Glutamatergic neuron (in vitro differentiated cells): ENCODE results near the gene ACOT11. TPM values are rescaled to one million over a fixed set of nuclear protein-coding genes. Genes with fewer than 3 reads are reported as not detected.

Experiments used
- DNase-seq: peaks from one replicate; pipeline ENCODE4 v3.0.0; 2022
- H3K27ac Mint-ChIP-seq: one replicate; pipeline ENCODE4 v1.8.0; 2020; ENCODE audit warnings: mild to moderate bottlenecking, mixed read lengths, inconsistent platforms; ENCODE audit not compliant: unreplicated experiment
- H3K27me3 Mint-ChIP-seq: one replicate; pipeline ENCODE4 v1.8.0; 2020; ENCODE audit warnings: mild to moderate bottlenecking, moderate library complexity, mixed read lengths, inconsistent platforms; ENCODE audit not compliant: unreplicated experiment
- H3K36me3 Mint-ChIP-seq: one replicate; pipeline ENCODE4 v1.8.0; 2020; ENCODE audit warnings: mild to moderate bottlenecking, mixed read lengths, inconsistent platforms; ENCODE audit not compliant: unreplicated experiment
- H3K4me1 Mint-ChIP-seq: one replicate; pipeline ENCODE4 v1.8.0; 2020; ENCODE audit warnings: mild to moderate bottlenecking, low read depth, mixed read lengths, inconsistent platforms; ENCODE audit not compliant: unreplicated experiment
- H3K4me3 Mint-ChIP-seq: one replicate; pipeline ENCODE4 v1.8.0; 2020; ENCODE audit warnings: mild to moderate bottlenecking, mixed read lengths, inconsistent platforms; ENCODE audit not compliant: unreplicated experiment
- H3K9me3 Mint-ChIP-seq: one replicate; pipeline ENCODE4 v1.8.0; 2020; ENCODE audit warnings: mild to moderate bottlenecking, moderate library complexity, mixed read lengths, inconsistent platforms; ENCODE audit not compliant: unreplicated experiment
- total RNA-seq: library from RNA; stranded (reverse); fragmentation: NEBNext Ultra II Directional; extraction: Animal tissue kit (Norgen Biotek cat#: 25700); gene quantifications from one replicate; pipeline ENCODE4 v1.2.1, GENCODE V29; 2021; ENCODE audit not compliant: unreplicated experiment
- TF ChIP-seq, protein P1 (sequence below): fragments of 200-600 bp; sonication (generic); IDR thresholded peaks from one replicate; pipeline ENCODE4 v1.5.0; 2021; ENCODE audit not compliant: partially characterized antibody, unreplicated experiment

Gene ACOT11
- total RNA-seq, 1 donor from 2014 or later = 0.32 TPM

DNA sequence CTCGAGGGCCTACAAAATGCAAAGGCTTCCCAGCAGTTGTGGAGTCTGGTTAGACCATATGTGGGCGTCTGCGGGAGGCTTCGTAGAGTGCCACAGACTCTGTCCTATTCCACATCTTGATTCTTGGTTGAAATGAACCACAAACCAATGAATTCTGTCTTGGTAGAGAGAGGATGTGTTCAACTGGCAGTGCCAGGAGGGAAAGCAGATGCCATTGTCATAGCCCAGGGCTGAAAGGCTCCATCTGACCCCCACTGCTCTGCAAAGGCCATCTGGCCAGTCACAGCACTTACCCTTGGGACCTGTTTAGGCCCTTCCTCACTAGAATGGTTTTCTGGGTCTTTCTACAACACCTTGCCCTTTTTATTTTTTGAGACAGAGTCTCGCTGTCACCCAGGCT is 22.1 kb downstream of the ACOT11 start:
- Mint-ChIP-seq H3K36me3 (no peaks in the 10 kb centered on the region), H3K27ac (peak overlapping the region; percentile 80), H3K4me3 (no peak overlapping the region), H3K4me1 (peaks cover 34% of the 10 kb centered on the region), H3K9me3 (peaks cover 5% of the 10 kb centered on the region), H3K27me3 (peaks cover 9% of the 10 kb centered on the region)
- DNase-seq = no peak
- TF ChIP-seq, protein P1, sequence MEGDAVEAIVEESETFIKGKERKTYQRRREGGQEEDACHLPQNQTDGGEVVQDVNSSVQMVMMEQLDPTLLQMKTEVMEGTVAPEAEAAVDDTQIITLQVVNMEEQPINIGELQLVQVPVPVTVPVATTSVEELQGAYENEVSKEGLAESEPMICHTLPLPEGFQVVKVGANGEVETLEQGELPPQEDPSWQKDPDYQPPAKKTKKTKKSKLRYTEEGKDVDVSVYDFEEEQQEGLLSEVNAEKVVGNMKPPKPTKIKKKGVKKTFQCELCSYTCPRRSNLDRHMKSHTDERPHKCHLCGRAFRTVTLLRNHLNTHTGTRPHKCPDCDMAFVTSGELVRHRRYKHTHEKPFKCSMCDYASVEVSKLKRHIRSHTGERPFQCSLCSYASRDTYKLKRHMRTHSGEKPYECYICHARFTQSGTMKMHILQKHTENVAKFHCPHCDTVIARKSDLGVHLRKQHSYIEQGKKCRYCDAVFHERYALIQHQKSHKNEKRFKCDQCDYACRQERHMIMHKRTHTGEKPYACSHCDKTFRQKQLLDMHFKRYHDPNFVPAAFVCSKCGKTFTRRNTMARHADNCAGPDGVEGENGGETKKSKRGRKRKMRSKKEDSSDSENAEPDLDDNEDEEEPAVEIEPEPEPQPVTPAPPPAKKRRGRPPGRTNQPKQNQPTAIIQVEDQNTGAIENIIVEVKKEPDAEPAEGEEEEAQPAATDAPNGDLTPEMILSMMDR = no peak

DNA sequence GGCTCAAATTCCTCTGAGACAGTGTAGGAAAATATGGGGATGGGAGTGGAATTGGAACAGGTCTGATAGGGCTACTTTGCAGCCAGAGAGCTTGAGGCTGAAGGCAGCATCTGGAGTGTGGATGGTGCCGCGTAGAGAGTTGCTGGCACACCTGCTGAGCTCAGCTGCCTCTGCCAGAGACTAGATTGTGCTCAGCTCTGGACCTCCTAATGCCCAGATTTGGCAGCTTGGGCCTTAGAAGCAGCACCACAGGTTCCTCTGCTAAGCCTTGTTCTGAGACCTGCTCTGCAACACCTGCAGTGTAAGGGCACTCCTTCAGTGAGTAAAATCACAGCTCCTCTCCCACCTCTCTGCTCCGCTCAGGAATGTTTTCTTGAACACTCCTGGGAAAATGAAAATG is 23.3 kb downstream of the ACOT11 start:
- no peak for DNase-seq
- peak overlapping the region; percentile 13 for H3K4me3 Mint-ChIP-seq
- peaks cover 6% of the 10 kb centered on the region for H3K9me3 Mint-ChIP-seq
- H3K36me3 Mint-ChIP-seq = no peaks in the 10 kb centered on the region
- peaks cover 42% of the 10 kb centered on the region for H3K4me1 Mint-ChIP-seq
- TF ChIP-seq, protein P1 = no peak
- H3K27ac Mint-ChIP-seq = peak overlapping the region; percentile 6
- peaks cover 12% of the 10 kb centered on the region for H3K27me3 Mint-ChIP-seq

DNA sequence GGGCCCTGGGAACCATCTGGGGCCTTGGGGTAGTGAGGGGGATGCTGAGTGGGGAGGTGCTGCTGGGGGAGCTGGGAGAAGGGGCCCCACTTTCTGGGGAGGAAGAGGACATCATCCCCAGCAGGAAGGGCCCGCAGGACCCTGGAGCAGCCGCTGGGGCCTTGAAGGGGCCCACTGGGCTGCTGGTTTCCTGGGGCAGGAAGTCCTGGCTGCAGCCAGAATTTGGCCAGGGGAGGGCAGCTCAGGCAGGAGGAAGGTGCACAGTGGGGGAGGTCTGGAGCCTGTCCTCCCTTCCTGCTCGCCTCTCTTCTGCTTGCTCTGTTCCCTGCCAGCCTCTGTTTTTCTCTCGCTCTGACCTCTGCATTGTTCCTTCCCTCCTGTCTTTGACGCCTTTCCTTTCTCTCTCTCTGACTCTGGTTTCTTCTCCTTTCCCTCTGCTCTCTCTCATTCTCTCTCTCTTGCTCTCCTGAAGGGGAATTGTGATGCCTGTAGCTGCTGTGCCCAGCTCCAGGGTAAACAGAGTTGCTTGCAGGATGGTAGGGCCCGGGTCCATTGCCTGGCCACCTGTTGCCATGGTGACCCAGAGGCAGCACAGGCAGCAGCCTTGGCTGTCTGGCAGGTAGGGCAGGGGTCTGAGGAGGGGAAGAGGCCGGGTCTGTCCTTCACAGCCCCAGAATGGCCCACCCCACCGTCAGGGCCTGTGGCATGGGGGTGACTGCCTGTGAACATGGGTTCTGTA is 23.9 kb downstream of the ACOT11 start:
- Mint-ChIP-seq H3K27me3 (peaks cover 12% of the 10 kb centered on the region), H3K9me3 (peaks cover 5% of the 10 kb centered on the region), H3K4me3 (peak overlapping the region; percentile 2), H3K27ac (peak overlapping the region; percentile 44), H3K36me3 (no peaks in the 10 kb centered on the region), H3K4me1 (peaks cover 40% of the 10 kb centered on the region)
- DNase-seq = no peak
- TF ChIP-seq, protein P1 = no peak

DNA sequence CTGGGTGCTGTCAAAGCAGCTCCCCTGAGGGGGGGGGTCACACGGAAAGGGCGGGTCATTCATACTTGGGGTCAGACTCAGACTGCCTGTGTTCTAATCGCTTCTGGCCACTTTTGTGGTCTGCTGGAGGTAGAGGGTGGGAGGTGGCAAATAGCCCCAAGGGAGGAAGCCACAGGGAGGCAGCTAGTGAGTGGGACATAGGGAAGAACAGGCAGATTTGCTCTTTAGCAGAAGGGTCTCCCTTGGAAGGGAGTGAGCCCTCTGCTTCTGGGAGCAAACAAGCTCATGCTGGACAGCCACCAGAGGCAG is 24.5 kb downstream of the ACOT11 start:
- H3K36me3 Mint-ChIP-seq = no peaks in the 10 kb centered on the region
- no peak for DNase-seq
- TF ChIP-seq, protein P1 = no peak
- no peak overlapping the region for H3K4me3 Mint-ChIP-seq
- peaks cover 40% of the 10 kb centered on the region for H3K4me1 Mint-ChIP-seq
- H3K27me3 Mint-ChIP-seq = peaks cover 12% of the 10 kb centered on the region
- H3K27ac Mint-ChIP-seq = peak overlapping the region; percentile 44
- peaks cover 5% of the 10 kb centered on the region for H3K9me3 Mint-ChIP-seq

DNA sequence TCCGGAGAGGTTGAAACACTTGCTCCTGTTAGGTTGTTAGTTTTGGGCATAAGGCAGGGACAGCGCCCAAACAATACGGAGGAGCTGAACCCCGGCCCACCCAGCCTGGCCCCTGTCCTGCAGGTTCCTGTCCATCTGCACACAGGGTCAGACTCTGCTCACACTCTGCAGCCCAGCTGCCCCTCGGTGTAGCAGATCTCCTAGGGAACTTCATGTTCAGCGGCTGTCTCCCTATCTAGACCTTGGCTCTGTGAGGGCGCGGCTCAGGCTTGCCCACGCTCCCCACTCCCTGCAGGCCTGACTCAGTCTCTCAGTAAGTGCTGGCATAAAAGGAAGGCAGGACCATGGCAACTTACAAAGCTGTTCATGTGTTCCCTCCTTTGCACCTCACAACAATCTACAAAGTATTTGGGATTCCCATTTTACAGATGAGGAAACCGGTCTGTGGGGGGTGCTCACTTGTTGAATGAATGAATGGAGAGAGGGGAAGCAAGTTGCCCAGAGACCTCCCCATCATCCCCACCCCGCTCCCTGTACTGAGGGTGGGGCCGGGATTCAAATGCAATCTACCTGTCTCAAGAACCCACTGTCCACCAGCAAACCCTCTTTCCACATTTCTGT is 26.2 kb downstream of the ACOT11 start:
- Mint-ChIP-seq H3K36me3 (no peaks in the 10 kb centered on the region), H3K27me3 (peaks cover 10% of the 10 kb centered on the region), H3K4me1 (peaks cover 33% of the 10 kb centered on the region), H3K9me3 (peaks cover 1% of the 10 kb centered on the region), H3K27ac (no peak overlapping the region), H3K4me3 (no peak overlapping the region)
- TF ChIP-seq, protein P1 = no peak
- no peak for DNase-seq
